ENCODE results near the gene PCYT2. TPM values are rescaled to one million over a fixed set of nuclear protein-coding genes. Genes with fewer than 3 reads are reported as not detected.
A peak's percentile ranks its signal among the peaks of the same experiment; 100 is the strongest.

PCYT2 gene
- total and polyA plus RNA-seq, 9 of the 15 experiments (the other 6 are each of a cell fraction or from before 2014, with no cell fraction given), result 0.92 to 134 (median 82.5) TPM

- no peak for TF ChIP-seq RBM34 (IDR thresholded peaks at IDR 0.05; ENCODE audit: borderline replicate concordance, insufficient read depth, low read length)
- no peak for TF ChIP-seq ZNF354B (CRISPR knock-in tag; IDR thresholded peaks at IDR 0.05)
- TF ChIP-seq PML (IDR thresholded peaks at IDR 0.05; ENCODE audit: low read length), result peak; percentile 41
- no peak for TF ChIP-seq SREBF1 (IDR thresholded peaks at IDR 0.05; ENCODE audit: borderline replicate concordance, low read depth, low read length)
- TF ChIP-seq FOXA1 (IDR thresholded peaks at IDR 0.05; ENCODE audit: borderline replicate concordance), result no peak
- peak; percentile 56; the same call in 1 of the 2 replicates for TF ChIP-seq ZNF77 (CRISPR knock-in tag; IDR thresholded peaks at IDR 0.05)
- no peak for TF ChIP-seq COPS2 (conservative IDR thresholded peaks at IDR 0.05)
- TF ChIP-seq GTF2B (IDR thresholded peaks at IDR 0.05; ENCODE audit: extremely low read depth, insufficient read length), result no peak
- no peak for TF ChIP-seq SIN3B (IDR thresholded peaks at IDR 0.05; ENCODE audit: low read depth)
- no peak for TF ChIP-seq NONO (IDR thresholded peaks at IDR 0.05; ENCODE audit: low read depth in 2 of 2, low read length in 1 of 2)
- TF ChIP-seq ZNF695 (CRISPR knock-in tag; IDR thresholded peaks at IDR 0.05), result no peak
- TF ChIP-seq ASH1L (IDR thresholded peaks at IDR 0.05; ENCODE audit: borderline replicate concordance, low read depth, partially characterized antibody), result no peak
- no peak for TF ChIP-seq STAT5B (CRISPR knock-in tag; IDR thresholded peaks at IDR 0.05)
- 0 out of 2 replicates have a peak, but pooled peaks have one; percentile 30 for TF ChIP-seq ZNF134 (CRISPR knock-in tag; conservative IDR thresholded peaks at IDR 0.05)
- no peak for TF ChIP-seq NFE2 (IDR thresholded peaks at IDR 0.05; ENCODE audit: low read depth)
- no peak for TF ChIP-seq EHMT2 (IDR thresholded peaks at IDR 0.05)
- TF ChIP-seq, protein P1, sequence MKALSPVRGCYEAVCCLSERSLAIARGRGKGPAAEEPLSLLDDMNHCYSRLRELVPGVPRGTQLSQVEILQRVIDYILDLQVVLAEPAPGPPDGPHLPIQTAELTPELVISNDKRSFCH (CRISPR knock-in tag; IDR thresholded peaks at IDR 0.05), result no peak
- TF ChIP-seq, protein P1 (tag; IDR thresholded peaks at IDR 0.05), result no peak
- no peak for TF ChIP-seq RCOR1 (IDR thresholded peaks at IDR 0.05; ENCODE audit: borderline replicate concordance in 1 of 2, low read depth in 2 of 2, low read length in 2 of 2)
- 0 out of 2 replicates have a peak, but pooled peaks have one; percentile 32 for TF ChIP-seq NFATC3 (IDR thresholded peaks at IDR 0.05)
- no peak for TF ChIP-seq PBX2 (CRISPR knock-in tag; IDR thresholded peaks at IDR 0.05; ENCODE audit: low read depth)
- no peak for TF ChIP-seq PBX2 (tag; conservative IDR thresholded peaks at IDR 0.05; ENCODE audit: low read depth)
- no peak for TF ChIP-seq RFX5 (IDR thresholded peaks at IDR 0.05; ENCODE audit: low read depth, low read length)
- TF ChIP-seq CBX2 (IDR thresholded peaks at IDR 0.05; ENCODE audit: insufficient read depth, low read length, poor library complexity, severe bottlenecking), result no peak
Observed at GRCh38 chr17:81867170-81867990, 43.8 kb downstream of the PCYT2 start (continued).
